Sciatic nerve (tissue), 2 donors: Measurements from ENCODE around the gene ME3. TPM values are rescaled to one million over a fixed set of nuclear protein-coding genes. Genes with fewer than 3 reads are reported as not detected.
A peak's percentile ranks its signal among the peaks of the same experiment; 100 is the strongest.
"Not testable (repeated sequence)": the region's sequence is repeated elsewhere in the genome, so short reads cannot be mapped to it uniquely, and the experiment has no call there.

Source experiments
- ATAC-seq: fragments of 200-7000 bp; cut with Tn5 transposase; one replicate; pipeline ENCODE4 v1.9.1; 2020; ENCODE audit warnings: mild to moderate bottlenecking, moderate library complexity
- DNase-seq: peaks from one replicate; pipeline ENCODE4 v3.0.0-alpha.2; 2020; ENCODE audit warnings: low spot score
- intact Hi-C: fragments of 100-400 bp; cut with DNase I; formaldehyde crosslinking; loops from one replicate; pipeline ENCODE4 v1.14.2; 2022
- total RNA-seq: library from RNA; stranded (reverse); fragmentation: NEBNext Ultra II Directional; extraction: Animal tissue kit (Norgen Biotek cat#: 25700); gene quantifications from one replicate; pipeline ENCODE4 v1.2.1, GENCODE V29; 2021
- donor health status: DM: no; HTN: no; CAD: no.
- donor health status: DM: no; HTN: no; CAD: no.

The ME3 gene
- total RNA-seq, 1 donor from 2014 or later, result 17.5 TPM

DNA sequence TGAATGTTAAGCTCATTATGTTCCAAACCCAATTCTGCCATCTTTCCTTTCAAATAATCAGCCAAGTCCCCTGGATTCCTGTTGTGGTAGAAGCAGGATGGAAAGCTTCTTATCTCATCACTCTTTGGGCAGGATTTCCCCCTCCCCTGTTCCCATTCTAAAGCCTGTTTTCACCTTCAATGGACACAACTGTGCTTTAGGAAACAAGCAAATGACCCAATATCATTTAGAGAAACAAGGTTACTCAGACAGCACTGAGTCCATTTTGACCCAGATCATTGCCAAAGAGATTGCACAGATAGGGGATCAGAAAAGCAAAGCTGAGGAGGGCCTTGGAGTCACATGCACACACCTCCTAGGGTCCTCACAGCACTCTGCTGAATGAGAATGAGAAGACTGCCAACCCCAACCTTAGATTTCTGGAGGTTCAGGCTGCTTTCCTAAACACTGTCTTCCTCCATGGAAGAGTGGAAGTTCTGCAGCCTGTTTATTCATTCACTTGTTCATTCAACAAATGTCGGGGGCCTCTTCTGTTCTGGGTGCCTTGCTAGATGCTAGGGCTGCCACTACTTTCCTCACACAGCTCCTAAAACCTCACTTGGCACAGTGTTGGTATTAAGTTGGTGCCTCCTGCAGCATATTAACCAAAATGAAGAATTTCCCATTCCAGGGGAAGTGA is 95.3 kb downstream of the ME3 start:
- intact Hi-C loops, result no loop called here
- DNase-seq, result no peak
- ATAC-seq, result no peak

DNA sequence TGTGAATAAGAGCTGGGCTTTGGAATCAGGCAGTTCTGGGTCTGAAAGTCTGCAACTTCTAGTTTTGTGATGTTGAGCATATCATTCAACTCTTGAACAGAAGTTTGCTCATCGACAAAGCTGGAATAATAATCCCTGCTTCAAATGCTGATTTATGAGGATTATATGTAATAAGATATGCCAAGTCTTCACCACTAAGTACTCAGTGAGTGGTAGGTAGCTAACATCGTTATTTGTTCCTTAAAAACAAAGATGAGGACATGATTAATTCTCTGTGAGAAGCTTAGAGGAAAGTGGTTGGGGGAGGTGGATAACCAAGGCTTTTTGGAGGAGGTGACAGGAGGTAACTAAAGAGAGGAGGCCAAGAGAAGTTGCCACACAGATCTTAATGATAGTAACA is 96.5 kb downstream of the ME3 start:
- DNase-seq, result no peak
- ATAC-seq, result no peak
- intact Hi-C loops, result no loop called here

DNA sequence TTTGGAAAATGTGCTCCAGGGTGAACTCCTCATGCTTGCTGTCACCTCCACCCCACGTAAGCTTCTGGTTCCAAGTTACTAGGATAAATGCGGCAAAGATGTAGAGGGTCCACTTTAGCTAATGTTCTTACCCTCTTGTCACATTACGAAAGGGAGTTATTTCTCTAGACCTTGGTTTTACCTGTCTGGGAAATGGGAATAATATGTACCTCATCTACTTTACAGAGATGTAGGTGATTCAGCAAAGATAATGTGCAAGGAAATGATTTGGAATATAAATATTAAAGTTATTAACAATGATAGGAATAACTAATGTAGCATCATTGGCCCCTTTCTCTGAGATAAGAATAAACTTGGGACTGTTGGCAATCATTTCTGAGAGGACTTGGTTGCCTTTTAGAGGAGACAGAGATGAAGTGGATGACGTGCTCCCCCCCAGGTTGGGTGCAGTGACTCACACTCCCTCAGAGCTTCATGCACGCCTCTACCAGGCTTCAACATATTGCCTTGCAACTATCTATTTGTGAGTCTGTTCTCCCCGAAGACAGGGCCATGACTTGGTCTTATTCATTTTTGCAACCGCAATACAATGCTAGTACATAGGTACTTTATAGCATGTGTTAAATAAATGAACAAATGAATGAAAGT is 97.1 kb downstream of the ME3 start:
- intact Hi-C loops, result no loop called here
- no peak for ATAC-seq

DNA sequence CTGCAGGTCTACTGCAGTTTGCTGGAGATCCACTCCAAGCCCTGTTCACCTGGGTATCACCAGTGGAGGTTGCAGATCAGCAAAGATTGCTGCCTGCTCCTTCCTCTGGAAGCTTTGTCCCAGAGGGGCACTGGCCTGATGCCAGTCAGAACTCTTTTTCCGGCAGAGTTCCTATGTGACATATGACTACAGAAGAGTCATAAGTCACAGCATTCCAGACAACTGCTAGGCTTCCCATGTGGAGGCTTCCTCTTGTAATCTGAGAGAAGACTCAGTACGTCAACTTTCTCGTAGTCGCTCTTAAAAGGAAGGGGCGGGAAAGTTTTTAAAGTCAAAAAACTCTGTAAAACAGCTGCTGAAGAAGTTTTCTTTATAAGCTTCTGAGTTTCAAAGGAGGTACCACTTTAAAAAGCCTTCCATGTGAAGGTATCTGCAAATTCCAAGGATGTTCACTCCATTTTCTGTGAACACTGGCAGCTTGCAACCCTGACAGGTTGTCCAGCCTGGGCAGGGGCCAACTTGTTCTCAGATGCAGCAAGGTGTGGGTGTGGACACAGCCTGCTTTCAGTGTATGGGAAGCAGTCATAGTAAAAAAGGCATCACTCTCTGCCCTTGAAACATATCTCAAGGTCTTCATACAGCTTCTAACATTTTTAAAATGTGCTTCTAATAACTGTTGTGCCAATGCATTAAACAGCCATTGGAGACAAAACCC is 97.8 kb downstream of the ME3 start:
- intact Hi-C loops, result no loop called here
- ATAC-seq (no peak), DNase-seq (no peak)

More for the DNA sequence above, 97.1 kb downstream of the ME3 start:
- DNase-seq, result no peak

DNA sequence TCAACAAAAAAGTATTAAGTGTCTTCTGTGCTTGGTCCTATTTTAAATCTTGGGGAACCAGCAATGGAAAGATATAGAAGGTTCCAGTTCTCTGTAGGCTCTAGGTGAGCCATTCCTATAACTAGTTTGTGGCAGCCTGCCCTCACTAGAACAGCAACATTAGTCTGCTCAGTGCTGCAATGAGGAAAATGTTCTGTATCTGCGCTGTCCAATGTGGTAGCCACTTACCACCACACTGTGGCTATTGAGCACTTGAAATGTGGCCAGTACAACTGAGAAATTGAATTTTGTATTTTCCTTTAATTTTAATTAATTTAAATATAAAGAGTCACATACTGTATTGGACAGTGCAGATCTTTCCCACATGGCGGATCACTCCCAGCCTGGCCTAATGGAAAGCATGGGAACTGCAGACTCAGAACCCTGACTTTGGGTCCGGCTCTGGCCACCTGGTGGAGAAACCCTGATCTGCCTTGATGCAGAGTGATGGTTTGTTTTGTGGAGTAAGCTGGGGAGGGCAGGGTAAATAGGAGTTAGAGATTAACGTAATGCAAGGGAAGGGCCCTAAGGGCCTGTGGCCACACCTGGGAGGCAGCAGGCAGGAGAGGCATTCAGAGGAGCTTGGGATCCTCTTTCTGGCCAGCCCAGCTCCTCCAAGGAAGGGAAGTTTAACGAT is 101.0 kb downstream of the ME3 start:
- DNase-seq (no peak), ATAC-seq (no peak)
- intact Hi-C loops, result no loop called here

DNA sequence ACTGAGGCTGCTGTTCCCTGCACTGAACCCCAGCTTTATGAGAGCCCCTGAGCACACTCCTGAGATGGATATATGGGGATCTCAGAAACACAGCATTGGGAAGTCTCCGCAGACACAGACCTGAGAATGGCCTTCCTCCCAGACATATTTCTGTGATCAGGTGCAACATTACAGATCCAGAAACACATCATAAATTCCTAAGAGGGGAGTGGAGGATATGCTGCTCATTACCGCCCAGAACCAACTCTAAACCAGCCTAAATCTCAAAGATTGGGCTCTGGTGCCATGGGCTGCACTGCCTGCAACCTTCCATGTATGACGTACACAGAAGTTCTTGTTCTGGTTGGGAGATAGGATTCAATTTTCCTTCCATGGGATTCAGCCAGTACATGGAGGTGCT is 102.0 kb downstream of the ME3 start:
- DNase-seq (no peak), ATAC-seq (no peak)
- intact Hi-C loops, result no loop called here

DNA sequence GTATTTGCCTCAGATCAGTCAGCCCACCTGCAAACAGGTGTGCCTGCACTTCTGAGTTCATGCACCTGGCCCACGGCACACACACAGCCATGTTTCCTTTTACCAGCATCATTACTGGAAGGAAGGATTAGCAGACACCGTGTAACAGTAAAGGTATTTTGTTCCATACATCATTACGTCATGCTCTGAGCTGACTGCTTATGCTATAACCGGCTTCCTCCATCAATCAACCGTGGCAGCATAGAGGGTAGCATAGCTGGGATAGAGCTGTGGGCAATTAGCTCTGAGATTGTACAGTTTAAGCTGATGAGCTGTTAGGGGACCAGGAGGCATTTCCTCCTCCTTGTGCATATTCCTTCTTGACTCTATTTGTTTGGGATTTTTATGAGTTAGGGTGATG is 102.4 kb downstream of the ME3 start:
- ATAC-seq, result no peak
- intact Hi-C loops, result no loop called here
- DNase-seq, result no peak

DNA sequence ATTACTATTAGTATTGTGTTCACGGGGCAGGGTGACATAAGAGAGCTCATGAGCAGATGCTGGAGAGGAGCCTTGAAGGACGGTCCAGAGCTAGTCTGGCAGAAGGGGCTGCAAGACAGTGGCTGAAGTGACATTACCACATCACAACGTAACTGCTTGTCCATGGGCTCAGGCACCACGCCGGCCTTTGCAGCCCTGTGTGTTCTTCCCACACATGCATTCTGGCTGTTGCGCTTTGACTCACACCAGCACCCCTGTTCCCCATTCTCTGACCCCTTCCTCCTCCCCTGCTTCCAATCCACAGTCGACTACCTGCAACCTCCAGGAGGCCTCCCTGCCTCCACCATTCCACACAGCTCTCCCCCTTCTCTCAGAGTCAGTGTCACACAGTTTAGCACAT is 103.3 kb downstream of the ME3 start:
- no peak for DNase-seq
- intact Hi-C loops, result no loop called here
- ATAC-seq, result no peak

DNA sequence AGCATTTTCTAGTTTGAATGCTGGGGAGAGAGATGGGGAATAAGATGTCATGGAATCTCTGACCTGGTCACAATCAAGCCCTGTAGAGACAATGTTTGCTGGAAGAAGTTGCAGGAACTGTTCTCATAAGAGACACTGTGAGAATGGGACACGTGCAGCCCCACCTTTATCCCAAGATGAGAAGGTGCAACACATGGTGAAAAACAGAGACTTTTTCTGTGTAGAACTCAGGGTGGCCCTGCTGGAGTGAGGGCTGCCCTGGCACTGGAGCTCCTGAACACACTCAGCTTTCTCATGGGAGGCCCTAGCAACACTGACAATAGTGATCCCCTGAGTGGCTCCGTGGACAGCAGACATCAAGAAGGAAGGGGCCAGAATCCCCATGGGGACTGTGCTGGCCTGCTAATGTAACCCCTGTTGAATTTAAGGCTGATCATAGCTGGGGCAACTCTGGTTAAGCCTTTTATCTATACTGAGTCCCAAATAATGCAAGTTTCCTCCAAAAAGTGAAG is 106.6 kb downstream of the ME3 start:
- no peak for ATAC-seq
- intact Hi-C loops, result no loop called here
- no peak for DNase-seq

DNA sequence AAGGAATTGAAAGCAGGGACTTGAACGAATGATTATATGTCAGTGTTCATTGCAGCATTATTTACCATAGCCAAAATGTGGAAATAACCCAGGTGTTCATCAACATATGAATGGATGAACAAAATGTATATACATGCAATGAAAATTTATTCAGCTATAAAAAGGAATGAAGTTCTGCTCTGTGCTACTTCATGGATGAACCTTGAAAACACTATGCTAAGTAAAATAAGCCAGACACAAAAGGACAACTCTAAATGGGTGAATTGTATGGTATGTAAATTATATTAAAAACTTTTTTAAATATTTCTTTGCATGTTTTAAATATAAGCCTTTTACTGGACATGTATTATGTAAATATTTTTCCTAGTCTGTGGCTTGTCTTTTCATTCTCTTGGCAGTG is 107.0 kb downstream of the ME3 start:
- intact Hi-C loops, result no loop called here
- no peak for DNase-seq
- ATAC-seq, result no peak

DNA sequence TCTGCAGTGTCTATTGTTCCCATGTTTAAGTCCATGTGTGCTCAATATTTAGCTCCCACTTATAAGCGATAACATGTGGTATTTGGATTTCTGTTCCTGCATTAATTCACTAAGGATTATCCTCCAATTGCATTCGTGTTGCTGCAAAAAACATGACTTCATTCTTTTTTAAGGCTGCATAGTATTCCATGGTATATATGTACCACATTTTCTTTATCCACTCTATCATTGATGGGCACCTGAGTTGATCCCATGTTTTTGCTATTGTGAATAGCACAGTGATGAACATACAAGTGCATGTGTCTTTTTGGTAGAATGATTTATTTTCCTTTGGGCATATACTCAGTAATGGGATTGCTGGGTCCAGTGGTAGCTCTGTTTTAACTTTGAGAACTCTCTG is 109.6 kb downstream of the ME3 start:
- ATAC-seq, intact Hi-C loops, DNase-seq: not testable (repeated sequence)

DNA sequence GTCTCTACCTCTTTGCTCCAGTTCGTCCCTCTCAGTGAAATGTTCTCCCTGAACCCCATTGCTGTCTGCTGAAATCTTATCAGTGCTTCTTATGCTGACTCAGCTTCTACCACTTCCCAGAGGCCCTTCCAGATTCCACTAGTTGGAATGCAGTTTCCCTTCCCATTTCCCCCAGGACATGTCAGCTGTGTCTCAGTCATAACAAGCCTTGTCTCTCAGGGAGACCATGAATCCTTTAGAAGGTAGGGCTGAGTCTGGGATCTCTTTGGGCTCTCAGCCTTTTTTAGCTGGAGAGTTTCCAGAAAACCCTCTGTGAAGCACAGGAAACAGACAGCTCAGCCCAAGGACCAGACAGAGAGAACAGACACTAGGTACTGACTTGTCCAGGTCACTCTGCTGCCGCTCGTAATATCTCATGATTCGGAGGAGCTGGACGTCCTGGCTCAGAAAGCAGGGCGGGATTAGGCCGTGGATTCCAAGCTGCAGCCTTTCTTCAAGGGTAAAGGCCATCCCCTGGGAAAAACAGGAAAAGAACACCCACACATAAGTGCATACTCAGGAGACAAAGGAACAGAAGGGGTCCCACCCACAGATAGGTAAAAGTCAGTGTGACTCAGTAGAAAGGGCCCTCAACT is 113.0 kb downstream of the ME3 start:
- DNase-seq, result no peak
- ATAC-seq, result peak; percentile 61
- intact Hi-C loops, result no loop called here

DNA sequence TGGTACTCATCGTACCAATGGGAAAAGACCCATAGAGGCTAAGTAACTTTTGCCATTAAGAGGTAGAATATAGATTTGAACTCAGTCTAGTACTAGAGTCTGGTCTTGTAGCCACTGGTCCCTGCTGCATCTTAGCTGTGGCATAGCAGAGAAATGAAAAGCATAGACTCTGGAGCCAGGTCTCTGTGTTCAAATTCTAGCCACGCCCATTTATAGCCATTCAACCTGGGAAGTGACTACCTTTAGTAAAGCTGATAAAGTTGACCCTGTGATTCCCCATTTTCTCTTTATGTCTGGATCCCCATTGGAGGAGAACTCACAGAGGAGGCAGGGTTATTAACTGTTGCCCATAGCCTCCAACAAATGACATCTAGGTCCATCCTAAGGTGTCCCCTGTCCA is 113.6 kb downstream of the ME3 start:
- no peak for DNase-seq
- intact Hi-C loops, result no loop called here
- ATAC-seq, result no peak

DNA sequence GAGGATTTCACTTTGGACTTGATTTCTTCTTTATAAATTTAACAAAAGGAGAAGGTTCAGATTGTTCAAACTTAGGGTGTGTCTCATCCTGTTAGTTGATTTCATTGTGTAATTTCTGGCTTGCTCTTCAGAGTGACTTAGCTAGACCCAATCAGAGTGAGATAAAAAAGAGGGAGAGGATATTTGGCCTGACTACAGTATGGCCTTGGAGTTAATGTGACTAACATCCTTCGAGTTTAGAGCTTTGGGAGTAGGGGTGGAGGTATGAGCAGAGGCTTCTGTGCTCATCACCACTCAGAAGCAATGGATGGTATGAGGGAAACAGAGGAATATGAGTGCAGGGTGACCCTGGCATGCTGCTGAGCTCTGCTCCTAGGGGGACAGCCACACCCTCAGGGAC is 114.2 kb downstream of the ME3 start:
- DNase-seq (no peak), ATAC-seq (peak; percentile 76)
- intact Hi-C loops, result no loop called here

DNA sequence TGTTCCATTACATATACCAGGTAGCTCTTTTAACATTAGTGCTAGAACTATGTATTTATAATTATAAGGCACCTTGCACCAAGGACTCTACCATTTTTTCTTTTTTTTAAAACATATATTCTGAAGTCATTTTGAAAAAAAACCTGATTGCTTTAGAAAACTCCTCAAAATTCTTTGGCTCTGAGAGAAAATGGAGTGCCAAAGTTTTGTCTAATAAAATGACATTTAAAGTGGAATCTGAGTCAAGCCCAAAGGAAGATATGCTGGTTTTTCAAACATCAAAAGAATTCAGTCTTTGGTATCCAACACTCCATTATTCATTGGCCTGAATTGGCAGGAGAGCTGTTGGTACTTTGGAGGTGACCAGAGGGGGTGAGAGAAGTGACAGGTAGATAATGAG is 116.5 kb downstream of the ME3 start:
- DNase-seq (no peak), ATAC-seq (no peak)
- intact Hi-C loops, result no loop called here

DNA sequence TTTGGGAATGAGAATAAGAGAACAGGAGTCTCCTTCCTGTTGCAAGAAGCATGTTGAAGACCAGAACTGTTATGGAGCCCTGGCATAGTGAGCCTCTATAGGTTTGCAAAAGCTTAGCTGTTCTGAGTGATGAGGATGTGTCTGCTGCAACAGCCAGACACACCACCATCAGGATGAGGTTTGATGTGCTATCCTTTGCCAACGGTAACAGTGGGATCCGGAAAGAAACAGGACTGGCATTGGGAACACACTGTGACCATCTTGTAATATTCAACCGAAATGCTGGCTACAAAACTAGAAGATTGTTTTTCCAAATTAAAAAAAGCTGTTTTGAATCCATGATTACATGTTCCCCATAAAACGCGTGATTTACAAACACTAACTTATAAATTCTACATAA is 117.0 kb downstream of the ME3 start:
- ATAC-seq (no peak), DNase-seq (no peak)
- intact Hi-C loops, result no loop called here

DNA sequence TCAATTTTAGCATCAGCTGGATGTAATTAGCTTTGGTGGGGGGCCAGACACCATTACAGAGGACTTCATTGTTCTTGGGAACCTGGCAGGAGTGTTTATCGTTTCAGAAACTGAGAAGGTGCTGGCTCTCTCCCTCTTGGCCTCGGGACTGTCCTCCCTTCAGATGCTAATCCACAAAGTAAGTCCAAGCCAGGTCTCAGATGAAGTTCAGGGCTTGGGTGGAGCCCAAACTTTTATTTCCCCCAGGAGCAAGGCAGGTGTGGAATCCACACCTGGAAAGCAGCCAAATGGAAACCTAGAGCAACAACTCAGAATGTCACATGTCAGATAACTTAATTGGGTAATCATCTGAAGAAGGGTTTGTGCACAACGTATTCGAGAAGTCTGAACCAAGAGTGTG is 119.2 kb downstream of the ME3 start:
- ATAC-seq (no peak), DNase-seq (no peak)
- intact Hi-C loops, result no loop called here

DNA sequence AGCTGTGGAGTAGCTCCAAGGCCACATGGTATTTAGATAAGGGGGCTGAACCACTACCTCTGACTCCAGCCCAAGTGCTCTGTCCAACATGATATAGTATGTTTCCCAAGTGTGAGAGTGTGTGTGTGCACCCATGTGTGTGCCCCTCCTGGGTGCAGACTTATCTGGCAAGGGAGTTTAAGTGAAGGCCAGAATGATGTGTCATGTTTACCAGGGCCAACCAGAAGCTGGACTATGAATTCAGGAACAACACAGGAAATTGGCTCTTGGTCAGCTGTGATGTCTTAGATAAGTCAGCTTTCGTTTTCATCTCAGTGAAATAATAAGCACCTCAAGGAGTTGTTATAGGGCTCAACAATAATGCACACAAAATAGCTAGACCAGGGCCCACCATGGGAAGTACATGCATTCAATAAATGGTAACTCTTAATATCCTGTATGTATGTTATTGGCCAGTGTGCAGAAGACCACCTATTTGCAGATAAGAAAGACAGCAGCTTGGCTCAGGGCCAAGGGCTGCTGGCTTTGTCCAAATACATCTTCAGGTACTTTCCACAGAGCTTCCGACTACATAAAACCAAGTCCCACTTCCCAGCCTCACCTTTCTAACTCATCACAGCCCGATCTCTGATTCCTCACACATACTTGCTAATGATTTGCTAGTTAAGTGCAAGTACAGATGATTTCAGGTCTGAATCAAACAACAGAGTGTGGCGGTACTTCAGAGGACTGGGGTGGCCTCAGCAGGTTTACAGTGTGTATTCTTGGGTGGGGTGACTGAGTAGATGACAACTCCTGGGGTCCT is 120.9 kb downstream of the ME3 start:
- no peak for ATAC-seq
- intact Hi-C loops, result no loop called here
- DNase-seq, result no peak

DNA sequence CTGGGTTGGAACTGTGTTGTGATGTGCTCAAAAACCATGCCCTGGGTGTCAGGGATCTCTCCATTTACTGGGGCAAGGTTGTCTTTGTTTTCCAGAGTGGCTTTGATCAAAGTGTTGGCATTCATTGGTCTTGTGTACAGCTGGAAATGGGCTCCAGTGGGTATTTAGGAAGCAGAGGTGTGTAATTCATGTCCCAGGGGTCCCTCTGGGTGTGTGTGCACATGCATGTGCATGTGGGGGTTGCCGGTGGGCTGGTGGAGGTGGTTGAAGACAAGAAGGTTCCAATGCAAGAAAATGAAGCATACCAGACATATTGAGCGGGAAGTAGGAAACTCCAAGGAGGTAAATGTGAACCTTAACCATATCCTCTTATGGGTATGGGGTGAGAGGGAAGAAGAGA is 121.7 kb downstream of the ME3 start:
- no peak for DNase-seq
- no peak for ATAC-seq
- intact Hi-C loops, result no loop called here
